IMR-90 (cell line): ENCODE data around the gene FMO5. TPM values are rescaled to one million over a fixed set of nuclear protein-coding genes. Genes with fewer than 3 reads are reported as not detected.

ENCODE experiments used
- ATAC-seq: fragments of 200-7000 bp; cut with Tn5 transposase; 2 replicates; pipeline ENCODE4 v1.9.1; 2020; ENCODE audit warnings: low read depth, mild to moderate bottlenecking, moderate library complexity
- BruUV-seq: library from RNA; stranded (reverse); fragments of 400-500 nt; replicated peaks from 2 replicates; lab custom pipeline; 2021; lab: Mats Ljungman, UMichigan
- CTCF ChIA-PET: fragments of 300-600 bp; formaldehyde crosslinking; extraction: SDS; loops from one replicate; lab custom pipeline; 2021; ENCODE audit warnings: antibody characterized with exemption; lab: Yijun Ruan, JAX
- POLR2A ChIA-PET: fragments of 300-600 bp; sonication (Branson Sonifier 250); formaldehyde crosslinking; loops from one replicate; lab custom pipeline; 2022; ENCODE audit warnings: antibody characterized with exemption; ENCODE audit not compliant: unreplicated experiment; lab: Charles Lee
- DNase-seq: peaks from one replicate; pipeline ENCODE4 v3.0.0; 2013
- H2AFZ ChIP-seq: replicated peaks from 2 replicates; pipeline ENCODE3; 2013; ENCODE audit warnings: low read length, mild to moderate bottlenecking; ENCODE audit not compliant: poor library complexity
- H2AK5ac ChIP-seq: 2 replicates; pipeline ENCODE4 v1.6.1; 2013; ENCODE audit warnings: low read depth, low read length, inconsistent platforms
- H2AK9ac ChIP-seq: replicated peaks from 2 replicates; pipeline ENCODE3; 2013; ENCODE audit warnings: mild to moderate bottlenecking, low read depth, low read length, moderate library complexity; ENCODE audit not compliant: poor library complexity
- H2BK120ac ChIP-seq: 2 replicates; pipeline ENCODE4 v1.6.1; 2013; ENCODE audit warnings: low read depth, low read length, inconsistent platforms
- H2BK15ac ChIP-seq: 3 replicates; pipeline ENCODE4 v1.6.1; 2013; ENCODE audit warnings: low read depth, low read length, inconsistent platforms
- H2BK20ac ChIP-seq: 2 replicates; pipeline ENCODE4 v1.6.1; 2013; ENCODE audit warnings: low read depth, mild to moderate bottlenecking, inconsistent platforms, low read length, moderate library complexity
- H2BK5ac ChIP-seq: 2 replicates; pipeline ENCODE4 v1.6.1; 2013; ENCODE audit warnings: mild to moderate bottlenecking, low read depth, low read length, inconsistent platforms; ENCODE audit not compliant: poor library complexity, severe bottlenecking
- H3K14ac ChIP-seq: replicated peaks from 2 replicates; pipeline ENCODE4 v1.6.1; 2013; ENCODE audit warnings: low read depth, low read length, inconsistent platforms
- H3K18ac ChIP-seq: 2 replicates; pipeline ENCODE4 v1.6.1; 2013; ENCODE audit warnings: low read depth, low read length, control low read depth
- H3K23ac ChIP-seq: 2 replicates; pipeline ENCODE4 v1.6.1; 2013; ENCODE audit warnings: low read depth, low read length, inconsistent platforms
- H3K27ac ChIP-seq: 2 replicates; pipeline ENCODE4 v1.5.1; 2013; ENCODE audit warnings: mild to moderate bottlenecking, control low read depth, low read length; ENCODE audit not compliant: insufficient read depth
- H3K27me3 ChIP-seq: 2 replicates; pipeline ENCODE4 v1.6.1; 2013; ENCODE audit warnings: low read length; ENCODE audit not compliant: control insufficient read depth, insufficient read depth
- H3K36me3 ChIP-seq: 2 replicates; pipeline ENCODE4 v1.6.1; 2013; ENCODE audit warnings: low read length, mixed read lengths; ENCODE audit not compliant: control insufficient read depth, insufficient read depth
- H3K4ac ChIP-seq: 2 replicates; pipeline ENCODE4 v1.6.1; 2013; ENCODE audit warnings: low read depth, low read length, inconsistent platforms
- H3K4me1 ChIP-seq: 2 replicates; pipeline ENCODE4 v1.6.1; 2013; ENCODE audit warnings: low read length, mixed read lengths; ENCODE audit not compliant: control insufficient read depth, insufficient read depth
- H3K4me2 ChIP-seq: 2 replicates; pipeline ENCODE4 v1.6.1; 2013; ENCODE audit warnings: low read depth, mild to moderate bottlenecking, control low read depth, low read length, moderate library complexity
- H3K4me3 ChIP-seq: 2 replicates; pipeline ENCODE4 v1.5.1; 2013; ENCODE audit warnings: low read depth, mild to moderate bottlenecking, control low read depth, low read length, moderate library complexity; ENCODE audit not compliant: insufficient read depth
- H3K56ac ChIP-seq: 2 replicates; pipeline ENCODE4 v1.6.1; 2013; ENCODE audit warnings: low read length, inconsistent platforms; ENCODE audit not compliant: insufficient read depth; ENCODE audit errors: extremely low read depth
- H3K79me1 ChIP-seq, 2 experiments: 2 replicates each; pipeline ENCODE4 v1.6.1; 2013; ENCODE audit warnings: low read length in 2 of 2, inconsistent platforms in 1 of 2, low read depth in 1 of 2
- H3K9ac ChIP-seq: 2 replicates; pipeline ENCODE4 v1.6.1; 2013; ENCODE audit warnings: low read depth, low read length, control low read depth
- H3K9me1 ChIP-seq: 2 replicates; pipeline ENCODE4 v1.6.1; 2013; ENCODE audit warnings: low read length, inconsistent platforms; ENCODE audit not compliant: insufficient read depth
- H3K9me3 ChIP-seq: 2 replicates; pipeline ENCODE4 v1.6.1; 2013; ENCODE audit warnings: low read length; ENCODE audit not compliant: control insufficient read depth, insufficient read depth
- H4K20me1 ChIP-seq: 2 replicates; pipeline ENCODE4 v1.6.1; 2013; ENCODE audit warnings: low read length, inconsistent platforms; ENCODE audit not compliant: insufficient read depth
- H4K5ac ChIP-seq: 2 replicates; pipeline ENCODE4 v1.6.1; 2013; ENCODE audit warnings: mild to moderate bottlenecking, low read depth, low read length, control low read depth
- H4K8ac ChIP-seq, 2 experiments: 2 replicates each; pipeline ENCODE4 v1.6.1; 2013; ENCODE audit warnings: low read depth in 2 of 2, low read length in 2 of 2, control low read depth in 1 of 2, inconsistent platforms in 1 of 2
- H4K91ac ChIP-seq: 2 replicates; pipeline ENCODE4 v1.6.1; 2013; ENCODE audit warnings: low read depth, low read length, inconsistent platforms; ENCODE audit not compliant: insufficient read depth
- CHD1 ChIP-seq: IDR thresholded peaks from 2 replicates; pipeline ENCODE4 v1.6.1; 2012; ENCODE audit warnings: low read depth, low read length, improper control_type of control experiment
- FOS ChIP-seq: fragments of 150-350 bp; IDR thresholded peaks from 2 replicates; pipeline ENCODE4 v1.6.1; 2016; ENCODE audit warnings: low read depth, low read length
- POLR2A ChIP-seq: IDR thresholded peaks from 2 replicates; pipeline ENCODE4 v1.6.1; 2012; ENCODE audit warnings: mild to moderate bottlenecking, low read depth, low read length
- RAD21 ChIP-seq: IDR thresholded peaks from 2 replicates; pipeline ENCODE4 v1.6.1; 2012; ENCODE audit warnings: low read length, improper control_type of control experiment
- RFX5 ChIP-seq: IDR thresholded peaks from 2 replicates; pipeline ENCODE4 v1.8.0; 2012; ENCODE audit warnings: low read depth, mild to moderate bottlenecking, low read length, moderate library complexity
- SMC3 ChIP-seq: fragments of 150-350 bp; IDR thresholded peaks from 2 replicates; pipeline ENCODE4 v1.6.1; 2016; ENCODE audit warnings: low read depth, mild to moderate bottlenecking, antibody characterized with exemption, low read length, moderate library complexity
- WGBS, 2 experiments: methylation state at CpG; one replicate each; pipeline versions ENCODE4 v1.1.5 to v1.1.7; 2013; ENCODE audit warnings: missing lambda C conversion rate in 2 of 2; ENCODE audit not compliant: insufficient read length in 1 of 2; ENCODE audit errors: extremely low coverage in 2 of 2; 5-methylcytosine and 5-hydroxymethylcytosine counted together
- dilution Hi-C: fragments of 300-500 bp; cut with HindIII; formaldehyde crosslinking; loops from one replicate; pipeline ENCODE4 v1.14.3; 2018; ENCODE audit warnings: low sequenced_read_pairs; ENCODE audit not compliant: unreplicated experiment
- in situ Hi-C: fragments of 300-500 bp; cut with MboI; formaldehyde crosslinking; loops from 3 replicates; pipeline ENCODE4 v1.14.3; 2019; ENCODE audit warnings: low sequenced_read_pairs, inconsistent platforms, mixed read lengths
- intact Hi-C: fragments of 100-400 bp; cut with micrococcal nuclease; formaldehyde crosslinking; loops from 2 replicates; pipeline ENCODE4 v1.10.0; 2022
- polyA plus RNA-seq, 3 experiments: library from polyadenylated mRNA; depleted of rRNA; stranded (reverse); fragments of >200 nt; gene quantifications; 2 replicates each; pipeline ENCODE4 v1.2.3, GENCODE V29; 2012; ENCODE audit warnings: low replicate concordance in 1 of 3
- total RNA-seq: library from RNA; depleted of rRNA; stranded (reverse); fragments of >200 nt; gene quantifications from 2 replicates; pipeline ENCODE4 v1.2.3, GENCODE V29; 2012

FMO5 gene
- total and polyA plus RNA-seq, 2 of the 4 experiments (the other 2 are of a cell fraction) = 0.36 to 0.51 TPM

GRCh38 chr1:147201786-147202185, 23.4 kb downstream of the FMO5 start:
- WGBS, 2 experiments = no CpG with 5 or more reads among the region's 1 CpG
- intact Hi-C loops = no loop called here
- Histone ChIP-seq H4K91ac (no peak overlapping the region), H3K4me1 (no peaks in the 10 kb centered on the region), H2BK120ac (no peak overlapping the region), H3K4me3 (no peak overlapping the region), H4K8ac (no peak overlapping the region), H3K27ac (no peak overlapping the region), H4K20me1 (no peaks in the 10 kb centered on the region), H3K9ac (no peak overlapping the region), H3K23ac (no peak overlapping the region), H2BK5ac (no peak overlapping the region), H2AFZ (no peak overlapping the region), H2AK9ac (no peak overlapping the region), H3K9me3 (no peaks in the 10 kb centered on the region), H3K4ac (no peak overlapping the region), H4K5ac (no peak overlapping the region), H3K14ac (no peak overlapping the region), H2BK15ac (no peak overlapping the region), H3K9me1 (no peaks in the 10 kb centered on the region), H3K56ac (no peak overlapping the region), H3K4me2 (no peak overlapping the region), H3K79me1 (no peaks in the 10 kb centered on the region), H2AK5ac (no peak overlapping the region), H3K18ac (no peak overlapping the region), H3K36me3 (no peaks in the 10 kb centered on the region), H3K27me3 (no peaks in the 10 kb centered on the region), H2BK20ac (no peak overlapping the region)
- in situ Hi-C loops = no loop called here
- TF ChIP-seq RFX5 (no peak), SMC3 (no peak), RAD21 (no peak), FOS (no peak), POLR2A (no peak), CHD1 (no peak)
- dilution Hi-C loops = no loop called here
- no peak for ATAC-seq
- ChIA-PET POLR2A (no interaction called here), CTCF (no interaction called here)
- no TSS peak for BruUV-seq
- DNase-seq = no peak
